IMR-90 (cell line): ENCODE measurements around the gene GABRB1. TPM values are rescaled to one million over a fixed set of nuclear protein-coding genes. Genes with fewer than 3 reads are reported as not detected.
A peak's percentile ranks its signal among the peaks of the same experiment; 100 is the strongest.

ENCODE experiments used
- ATAC-seq: fragments of 200-7000 bp; cut with Tn5 transposase; 2 replicates; pipeline ENCODE4 v1.9.1; 2020; ENCODE audit warnings: low read depth, mild to moderate bottlenecking, moderate library complexity
- BruUV-seq: library from RNA; stranded (reverse); fragments of 400-500 nt; replicated peaks from 2 replicates; lab custom pipeline; 2021; lab: Mats Ljungman, UMichigan
- CTCF ChIA-PET: fragments of 300-600 bp; formaldehyde crosslinking; extraction: SDS; loops from one replicate; lab custom pipeline; 2021; ENCODE audit warnings: antibody characterized with exemption; lab: Yijun Ruan, JAX
- POLR2A ChIA-PET: fragments of 300-600 bp; sonication (Branson Sonifier 250); formaldehyde crosslinking; loops from one replicate; lab custom pipeline; 2022; ENCODE audit warnings: antibody characterized with exemption; ENCODE audit not compliant: unreplicated experiment; lab: Charles Lee
- DNase-seq: peaks from one replicate; pipeline ENCODE4 v3.0.0; 2013
- H2AFZ ChIP-seq: replicated peaks from 2 replicates; pipeline ENCODE3; 2013; ENCODE audit warnings: low read length, mild to moderate bottlenecking; ENCODE audit not compliant: poor library complexity
- H2AK5ac ChIP-seq: 2 replicates; pipeline ENCODE4 v1.6.1; 2013; ENCODE audit warnings: low read depth, low read length, inconsistent platforms
- H2AK9ac ChIP-seq: replicated peaks from 2 replicates; pipeline ENCODE3; 2013; ENCODE audit warnings: mild to moderate bottlenecking, low read depth, low read length, moderate library complexity; ENCODE audit not compliant: poor library complexity
- H2BK120ac ChIP-seq: 2 replicates; pipeline ENCODE4 v1.6.1; 2013; ENCODE audit warnings: low read depth, low read length, inconsistent platforms
- H2BK15ac ChIP-seq: 3 replicates; pipeline ENCODE4 v1.6.1; 2013; ENCODE audit warnings: low read depth, low read length, inconsistent platforms
- H2BK20ac ChIP-seq: 2 replicates; pipeline ENCODE4 v1.6.1; 2013; ENCODE audit warnings: low read depth, mild to moderate bottlenecking, inconsistent platforms, low read length, moderate library complexity
- H2BK5ac ChIP-seq: 2 replicates; pipeline ENCODE4 v1.6.1; 2013; ENCODE audit warnings: mild to moderate bottlenecking, low read depth, low read length, inconsistent platforms; ENCODE audit not compliant: poor library complexity, severe bottlenecking
- H3K14ac ChIP-seq: replicated peaks from 2 replicates; pipeline ENCODE4 v1.6.1; 2013; ENCODE audit warnings: low read depth, low read length, inconsistent platforms
- H3K18ac ChIP-seq: 2 replicates; pipeline ENCODE4 v1.6.1; 2013; ENCODE audit warnings: low read depth, low read length, control low read depth
- H3K23ac ChIP-seq: 2 replicates; pipeline ENCODE4 v1.6.1; 2013; ENCODE audit warnings: low read depth, low read length, inconsistent platforms
- H3K27ac ChIP-seq: 2 replicates; pipeline ENCODE4 v1.5.1; 2013; ENCODE audit warnings: mild to moderate bottlenecking, control low read depth, low read length; ENCODE audit not compliant: insufficient read depth
- H3K27me3 ChIP-seq: 2 replicates; pipeline ENCODE4 v1.6.1; 2013; ENCODE audit warnings: low read length; ENCODE audit not compliant: control insufficient read depth, insufficient read depth
- H3K36me3 ChIP-seq: 2 replicates; pipeline ENCODE4 v1.6.1; 2013; ENCODE audit warnings: low read length, mixed read lengths; ENCODE audit not compliant: control insufficient read depth, insufficient read depth
- H3K4ac ChIP-seq: 2 replicates; pipeline ENCODE4 v1.6.1; 2013; ENCODE audit warnings: low read depth, low read length, inconsistent platforms
- H3K4me1 ChIP-seq: 2 replicates; pipeline ENCODE4 v1.6.1; 2013; ENCODE audit warnings: low read length, mixed read lengths; ENCODE audit not compliant: control insufficient read depth, insufficient read depth
- H3K4me2 ChIP-seq: 2 replicates; pipeline ENCODE4 v1.6.1; 2013; ENCODE audit warnings: low read depth, mild to moderate bottlenecking, control low read depth, low read length, moderate library complexity
- H3K4me3 ChIP-seq: 2 replicates; pipeline ENCODE4 v1.5.1; 2013; ENCODE audit warnings: low read depth, mild to moderate bottlenecking, control low read depth, low read length, moderate library complexity; ENCODE audit not compliant: insufficient read depth
- H3K56ac ChIP-seq: 2 replicates; pipeline ENCODE4 v1.6.1; 2013; ENCODE audit warnings: low read length, inconsistent platforms; ENCODE audit not compliant: insufficient read depth; ENCODE audit errors: extremely low read depth
- H3K79me1 ChIP-seq, 2 experiments: 2 replicates each; pipeline ENCODE4 v1.6.1; 2013; ENCODE audit warnings: low read length in 2 of 2, inconsistent platforms in 1 of 2, low read depth in 1 of 2
- H3K9ac ChIP-seq: 2 replicates; pipeline ENCODE4 v1.6.1; 2013; ENCODE audit warnings: low read depth, low read length, control low read depth
- H3K9me1 ChIP-seq: 2 replicates; pipeline ENCODE4 v1.6.1; 2013; ENCODE audit warnings: low read length, inconsistent platforms; ENCODE audit not compliant: insufficient read depth
- H3K9me3 ChIP-seq: 2 replicates; pipeline ENCODE4 v1.6.1; 2013; ENCODE audit warnings: low read length; ENCODE audit not compliant: control insufficient read depth, insufficient read depth
- H4K20me1 ChIP-seq: 2 replicates; pipeline ENCODE4 v1.6.1; 2013; ENCODE audit warnings: low read length, inconsistent platforms; ENCODE audit not compliant: insufficient read depth
- H4K5ac ChIP-seq: 2 replicates; pipeline ENCODE4 v1.6.1; 2013; ENCODE audit warnings: mild to moderate bottlenecking, low read depth, low read length, control low read depth
- H4K8ac ChIP-seq, 2 experiments: 2 replicates each; pipeline ENCODE4 v1.6.1; 2013; ENCODE audit warnings: low read depth in 2 of 2, low read length in 2 of 2, control low read depth in 1 of 2, inconsistent platforms in 1 of 2
- H4K91ac ChIP-seq: 2 replicates; pipeline ENCODE4 v1.6.1; 2013; ENCODE audit warnings: low read depth, low read length, inconsistent platforms; ENCODE audit not compliant: insufficient read depth
- CEBPB ChIP-seq: IDR thresholded peaks from 2 replicates; pipeline ENCODE4 v1.6.1; 2012; ENCODE audit warnings: low read depth, low read length, improper control_type of control experiment
- MXI1 ChIP-seq: IDR thresholded peaks from 2 replicates; pipeline ENCODE4 v1.6.1; 2012; ENCODE audit warnings: low read depth, mild to moderate bottlenecking, low read length, moderate library complexity, borderline replicate concordance
- WGBS, 2 experiments: methylation state at CpG; one replicate each; pipeline versions ENCODE4 v1.1.5 to v1.1.7; 2013; ENCODE audit warnings: missing lambda C conversion rate in 2 of 2; ENCODE audit not compliant: insufficient read length in 1 of 2; ENCODE audit errors: extremely low coverage in 2 of 2; 5-methylcytosine and 5-hydroxymethylcytosine counted together
- dilution Hi-C: fragments of 300-500 bp; cut with HindIII; formaldehyde crosslinking; loops from one replicate; pipeline ENCODE4 v1.14.3; 2018; ENCODE audit warnings: low sequenced_read_pairs; ENCODE audit not compliant: unreplicated experiment
- in situ Hi-C: fragments of 300-500 bp; cut with MboI; formaldehyde crosslinking; loops from 3 replicates; pipeline ENCODE4 v1.14.3; 2019; ENCODE audit warnings: low sequenced_read_pairs, inconsistent platforms, mixed read lengths
- intact Hi-C: fragments of 100-400 bp; cut with micrococcal nuclease; formaldehyde crosslinking; loops from 2 replicates; pipeline ENCODE4 v1.10.0; 2022
- polyA plus RNA-seq, 3 experiments: library from polyadenylated mRNA; depleted of rRNA; stranded (reverse); fragments of >200 nt; gene quantifications; 2 replicates each; pipeline ENCODE4 v1.2.3, GENCODE V29; 2012; ENCODE audit warnings: low replicate concordance in 1 of 3
- total RNA-seq: library from RNA; depleted of rRNA; stranded (reverse); fragments of >200 nt; gene quantifications from 2 replicates; pipeline ENCODE4 v1.2.3, GENCODE V29; 2012
- TF ChIP-seq, protein P1 (sequence below): fragments of 150-350 bp; IDR thresholded peaks from 2 replicates; pipeline ENCODE4 v1.6.1; 2017; ENCODE audit warnings: mild to moderate bottlenecking, antibody characterized with exemption, low read length, low read depth

Gene GABRB1
- total and polyA plus RNA-seq, 2 of the 4 experiments (the other 2 are of a cell fraction) = 4.7 to 16.1 TPM

DNA sequence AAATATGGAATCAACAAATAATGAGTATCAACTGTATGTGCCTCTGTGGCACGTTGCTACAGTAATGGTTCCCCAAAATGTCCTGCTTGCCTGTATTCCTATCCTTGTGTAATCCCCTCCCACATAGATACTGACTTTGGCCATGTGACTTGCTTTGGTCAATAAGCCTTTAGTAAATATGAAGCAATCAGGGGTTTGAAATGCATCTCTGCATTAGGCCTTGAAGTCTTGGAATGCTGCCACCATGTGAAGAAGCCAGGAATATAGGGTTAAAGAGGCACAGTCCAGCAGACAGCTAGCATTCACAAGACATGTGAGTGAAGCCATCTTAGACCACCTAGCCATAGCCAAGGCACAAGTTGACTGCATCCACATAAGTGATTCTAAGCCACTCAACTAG, 190.9 kb downstream of the GABRB1 start:
- Histone ChIP-seq H3K23ac (peak overlapping the region; percentile 62; the same call in 1 of the 2 replicates), H3K9me3 (no peaks in the 10 kb centered on the region), H4K91ac (peak overlapping the region; percentile 65; the same call in 1 of the 2 replicates), H2AFZ (peak overlapping the region; percentile 1), H4K5ac (peak overlapping the region; percentile 38; the same call in 1 of the 2 replicates), H3K4ac (peak overlapping the region; percentile 88), H2AK5ac (peak overlapping the region; percentile 94), H3K9ac (no peak overlapping the region), H2BK5ac (peak overlapping the region; percentile 89), H2BK120ac (peak overlapping the region; percentile 74), H3K4me1 (peaks cover 4% of the 10 kb centered on the region; the same call in 1 of the 2 replicates), H3K79me1 (0 out of 4 replicates have a peak, but pooled peaks cover 0 to 5% of the 10 kb centered on the region in 2 experiments), H4K8ac (peak overlapping the region; percentile 46 to 84), H3K27me3 (no peaks in the 10 kb centered on the region), H3K4me2 (no peak overlapping the region), H3K18ac (peak overlapping the region; percentile 76; the same call in 1 of the 2 replicates), H3K14ac (peak overlapping the region; percentile 20), H3K9me1 (peaks cover 5% of the 10 kb centered on the region; the same call in 1 of the 2 replicates), H2AK9ac (no peak overlapping the region), H3K36me3 (no peaks in the 10 kb centered on the region), H2BK15ac (peak overlapping the region; percentile 81; the same call in 1 of the 3 replicates), H3K56ac (no peak overlapping the region; the same call in 1 of the 2 replicates), H4K20me1 (no peaks in the 10 kb centered on the region), H2BK20ac (peak overlapping the region; percentile 94), H3K27ac (no peak overlapping the region), H3K4me3 (no peak overlapping the region)
- BruUV-seq = no TSS peak
- dilution Hi-C loops (no loop called here), in situ Hi-C loops (no loop called here), intact Hi-C loops (no loop called here)
- ChIA-PET CTCF (no interaction called here), POLR2A (no interaction called here)
- DNase-seq (peak; percentile 22), ATAC-seq (0 out of 2 replicates have a peak, but pooled peaks have one; percentile 14)
- TF ChIP-seq MXI1 (no peak), CEBPB (peak; percentile 49; the same call in 1 of the 2 replicates)
- TF ChIP-seq, protein P1, sequence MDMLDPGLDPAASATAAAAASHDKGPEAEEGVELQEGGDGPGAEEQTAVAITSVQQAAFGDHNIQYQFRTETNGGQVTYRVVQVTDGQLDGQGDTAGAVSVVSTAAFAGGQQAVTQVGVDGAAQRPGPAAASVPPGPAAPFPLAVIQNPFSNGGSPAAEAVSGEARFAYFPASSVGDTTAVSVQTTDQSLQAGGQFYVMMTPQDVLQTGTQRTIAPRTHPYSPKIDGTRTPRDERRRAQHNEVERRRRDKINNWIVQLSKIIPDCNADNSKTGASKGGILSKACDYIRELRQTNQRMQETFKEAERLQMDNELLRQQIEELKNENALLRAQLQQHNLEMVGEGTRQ = peak; percentile 14; the same call in 1 of the 2 replicates
- no CpG with 5 or more reads among the region's 1 CpG for WGBS, 2 experiments
